NCI-H1694 (cell line): ENCODE measurements around the gene CYTH1.

Experiments
- DNase-seq: peaks from one replicate; lab custom pipeline; 2025; lab: John Stamatoyannopoulos, UW

CYTH1 gene

GRCh38 chr17:78781893-78782304 lies at the start of gene CYTH1:
Gene CYTH1, minus strand, starts transcription at chr17:78782273. Its CDS starts 50 bp downstream, at chr17:78782223.
- DNase-seq = no peak

- no peak for DNase-seq
Measured at GRCh38 chr17:78829477-78829876, 47.4 kb upstream of the CYTH1 start.

GRCh38 chr17:78828470-78829185 lies 46.6 kb upstream of the CYTH1 start:
- no peak for DNase-seq

GRCh38 chr17:78826836-78827509 lies 44.9 kb upstream of the CYTH1 start:
- no peak for DNase-seq

GRCh38 chr17:78826421-78826820 lies 44.3 kb upstream of the CYTH1 start:
- DNase-seq = no peak

GRCh38 chr17:78825696-78826095 lies 43.6 kb upstream of the CYTH1 start:
- no peak for DNase-seq

- no peak for DNase-seq
Measured at GRCh38 chr17:78824240-78824639, 42.2 kb upstream of the CYTH1 start.

- no peak for DNase-seq
Measured at GRCh38 chr17:78823282-78824046, 41.4 kb upstream of the CYTH1 start.

- no peak for DNase-seq
Measured at GRCh38 chr17:78822552-78822951, 40.5 kb upstream of the CYTH1 start.

- no peak for DNase-seq
Measured at GRCh38 chr17:78821961-78822360, 39.9 kb upstream of the CYTH1 start.

- no peak for DNase-seq
Measured at GRCh38 chr17:78820841-78821240, 38.8 kb upstream of the CYTH1 start.

- DNase-seq = no peak
Measured at GRCh38 chr17:78819806-78820792, 38.0 kb upstream of the CYTH1 start.

- no peak for DNase-seq
Measured at GRCh38 chr17:78819402-78819801, 37.3 kb upstream of the CYTH1 start.

- DNase-seq = no peak
Measured at GRCh38 chr17:78818932-78819331, 36.9 kb upstream of the CYTH1 start.

GRCh38 chr17:78818152-78818846 lies 36.2 kb upstream of the CYTH1 start:
- DNase-seq = no peak

GRCh38 chr17:78817123-78817522 lies 35.0 kb upstream of the CYTH1 start:
- no peak for DNase-seq

GRCh38 chr17:78815696-78816095 lies 33.6 kb upstream of the CYTH1 start:
- no peak for DNase-seq

- no peak for DNase-seq
Measured at GRCh38 chr17:78812855-78813254, 30.8 kb upstream of the CYTH1 start.

GRCh38 chr17:78808163-78808562 lies 26.1 kb upstream of the CYTH1 start:
- no peak for DNase-seq

GRCh38 chr17:78806451-78806850 lies 24.4 kb upstream of the CYTH1 start:
- DNase-seq = no peak

GRCh38 chr17:78805301-78805700 lies 23.2 kb upstream of the CYTH1 start:
- DNase-seq = no peak
